ENCODE measurements around the gene NDUFB2. TPM values are rescaled to one million over a fixed set of nuclear protein-coding genes. Genes with fewer than 3 reads are reported as not detected.
A peak's percentile ranks its signal among the peaks of the same experiment; 100 is the strongest.
"Not testable (repeated sequence)": the region's sequence is repeated elsewhere in the genome, so short reads cannot be mapped to it uniquely, and the experiment has no call there.

NDUFB2 gene
- total RNA-seq, 2 experiments from 2014 or later: 213 to 221 TPM

DNA sequence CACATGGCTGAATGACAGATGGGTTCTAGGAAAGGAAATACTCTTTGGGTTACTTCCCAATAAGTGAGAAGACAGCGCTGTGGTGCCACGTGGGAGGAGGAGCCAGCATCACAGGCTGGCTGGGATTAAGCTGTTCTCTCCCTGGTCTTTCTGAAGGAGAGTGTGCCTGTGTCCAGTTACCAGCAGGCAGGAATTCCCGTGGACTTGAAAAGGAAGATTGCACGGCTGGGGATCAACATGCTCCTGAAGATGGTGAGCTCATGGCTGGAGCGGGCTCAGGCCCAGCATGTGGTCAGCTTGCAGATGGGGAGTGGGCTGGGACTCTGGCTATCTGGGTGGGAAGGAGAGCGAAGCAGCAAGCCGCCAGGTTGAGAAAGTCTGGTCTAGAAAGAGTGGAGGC lies 15.6 kb upstream of the NDUFB2 start:
- peaks cover 3% of the 10 kb centered on the region for H3K4me1 Mint-ChIP-seq (ENCODE audit: low read depth)
- peaks cover 47% of the 10 kb centered on the region for H3K36me3 Mint-ChIP-seq (ENCODE audit: low read depth)
- ATAC-seq (no peak), DNase-seq (no peak)
- no peak overlapping the region for H3K4me3 Mint-ChIP-seq
- H3K27ac Mint-ChIP-seq: no peak overlapping the region
- H3K27me3 Mint-ChIP-seq (ENCODE audit: low read depth): no peaks in the 10 kb centered on the region
- CTCF ChIA-PET: no interaction called here
- POLR2A ChIA-PET: no interaction called here
- H3K9me3 Mint-ChIP-seq (ENCODE audit: insufficient read depth): no peaks in the 10 kb centered on the region

GRCh38 chr7:140681766-140682165 lies 14.7 kb upstream of the NDUFB2 start:
- H3K4me3 Mint-ChIP-seq: no peak overlapping the region
- peaks cover 48% of the 10 kb centered on the region for H3K36me3 Mint-ChIP-seq (ENCODE audit: low read depth)
- DNase-seq (no peak), ATAC-seq (no peak)
- no peak overlapping the region for H3K27ac Mint-ChIP-seq
- H3K27me3 Mint-ChIP-seq (ENCODE audit: low read depth): no peaks in the 10 kb centered on the region
- POLR2A ChIA-PET: no interaction called here
- CTCF ChIA-PET: no interaction called here
- H3K4me1 Mint-ChIP-seq (ENCODE audit: low read depth): no peaks in the 10 kb centered on the region
- H3K9me3 Mint-ChIP-seq (ENCODE audit: insufficient read depth): no peaks in the 10 kb centered on the region

DNA sequence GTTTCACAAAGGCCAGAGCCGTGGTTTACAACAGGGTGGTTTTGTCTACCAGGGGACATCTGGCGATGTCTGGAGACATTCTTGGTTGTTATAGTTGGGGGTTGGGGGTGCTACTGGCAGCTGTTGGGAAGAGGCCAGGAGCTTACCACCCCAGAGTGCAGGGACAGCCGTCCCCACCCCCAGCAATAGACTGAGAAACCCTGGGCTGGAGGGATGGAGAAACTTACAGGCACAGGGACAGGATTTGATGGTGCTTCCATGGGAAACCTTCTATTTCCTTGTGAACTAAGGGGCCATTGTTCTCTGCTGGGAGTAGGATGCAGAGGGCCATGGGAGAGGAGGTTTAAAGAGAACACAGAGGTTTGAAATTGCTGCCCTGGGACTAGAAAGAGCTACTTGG lies 12.9 kb upstream of the NDUFB2 start:
- DNase-seq (no peak), ATAC-seq (no peak)
- H3K27me3 Mint-ChIP-seq (ENCODE audit: low read depth): no peaks in the 10 kb centered on the region
- peaks cover 46% of the 10 kb centered on the region for H3K36me3 Mint-ChIP-seq (ENCODE audit: low read depth)
- ChIA-PET CTCF (no interaction called here), POLR2A (no interaction called here)
- no peak overlapping the region for H3K27ac Mint-ChIP-seq
- H3K4me3 Mint-ChIP-seq: no peak overlapping the region
- H3K4me1 Mint-ChIP-seq (ENCODE audit: low read depth): no peaks in the 10 kb centered on the region
- H3K9me3 Mint-ChIP-seq (ENCODE audit: insufficient read depth): no peaks in the 10 kb centered on the region

DNA sequence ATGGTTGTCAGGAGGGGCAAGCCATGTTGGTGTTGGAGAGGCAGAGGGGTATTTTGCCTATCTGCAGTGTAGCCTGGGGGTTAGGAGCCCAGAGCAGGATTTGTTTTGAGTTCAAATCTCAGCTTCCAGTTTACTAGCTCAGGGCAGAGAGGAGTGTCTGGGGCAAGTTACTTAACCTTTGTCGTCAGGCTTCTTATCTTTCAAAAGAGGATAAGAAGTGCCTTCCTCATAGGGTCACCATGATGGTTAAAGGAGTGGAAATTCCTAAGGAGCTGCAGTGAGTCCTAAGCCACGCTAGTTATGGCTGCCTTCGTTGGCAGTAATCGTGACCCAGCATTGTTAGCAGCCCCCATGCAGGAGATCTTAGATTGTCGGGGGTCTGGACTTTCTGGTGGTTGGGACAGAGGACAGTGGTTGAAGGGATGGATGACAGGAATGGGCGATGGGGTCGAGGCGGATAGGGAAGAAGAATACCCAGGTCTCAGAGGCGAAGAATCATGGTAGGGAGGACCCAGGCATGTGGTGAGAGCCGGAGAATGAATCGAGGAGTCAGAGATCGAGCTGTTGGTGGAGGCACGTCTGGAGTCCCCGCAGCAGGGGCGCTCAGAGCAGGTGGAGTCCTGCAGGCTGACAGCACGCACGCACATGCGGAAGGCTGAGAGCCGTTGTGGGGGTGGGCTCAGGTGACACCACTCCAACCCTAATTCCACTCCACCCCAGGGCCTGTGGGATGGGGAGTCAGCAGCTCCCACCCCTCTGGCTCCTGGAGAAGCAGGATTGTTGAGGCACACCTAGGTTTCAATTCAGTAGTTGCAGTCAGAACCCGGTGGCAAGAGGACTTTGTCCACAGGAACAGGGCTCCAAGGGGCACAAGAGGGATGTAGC lies 12.2 kb upstream of the NDUFB2 start:
- Mint-ChIP-seq H3K27ac (no peak overlapping the region), H3K4me3 (no peak overlapping the region), H3K27me3 (ENCODE audit: low read depth) (no peaks in the 10 kb centered on the region), H3K36me3 (ENCODE audit: low read depth) (peaks cover 42% of the 10 kb centered on the region), H3K9me3 (ENCODE audit: insufficient read depth) (no peaks in the 10 kb centered on the region), H3K4me1 (ENCODE audit: low read depth) (no peaks in the 10 kb centered on the region)
- ChIA-PET POLR2A (no interaction called here), CTCF (interaction anchor here (1.5 kb wide), 1 partner anchor 32 kb away, joined by 4 read pairs; no protein-coding TSS in a partner anchor)
- ATAC-seq (no peak), DNase-seq (no peak)

DNA sequence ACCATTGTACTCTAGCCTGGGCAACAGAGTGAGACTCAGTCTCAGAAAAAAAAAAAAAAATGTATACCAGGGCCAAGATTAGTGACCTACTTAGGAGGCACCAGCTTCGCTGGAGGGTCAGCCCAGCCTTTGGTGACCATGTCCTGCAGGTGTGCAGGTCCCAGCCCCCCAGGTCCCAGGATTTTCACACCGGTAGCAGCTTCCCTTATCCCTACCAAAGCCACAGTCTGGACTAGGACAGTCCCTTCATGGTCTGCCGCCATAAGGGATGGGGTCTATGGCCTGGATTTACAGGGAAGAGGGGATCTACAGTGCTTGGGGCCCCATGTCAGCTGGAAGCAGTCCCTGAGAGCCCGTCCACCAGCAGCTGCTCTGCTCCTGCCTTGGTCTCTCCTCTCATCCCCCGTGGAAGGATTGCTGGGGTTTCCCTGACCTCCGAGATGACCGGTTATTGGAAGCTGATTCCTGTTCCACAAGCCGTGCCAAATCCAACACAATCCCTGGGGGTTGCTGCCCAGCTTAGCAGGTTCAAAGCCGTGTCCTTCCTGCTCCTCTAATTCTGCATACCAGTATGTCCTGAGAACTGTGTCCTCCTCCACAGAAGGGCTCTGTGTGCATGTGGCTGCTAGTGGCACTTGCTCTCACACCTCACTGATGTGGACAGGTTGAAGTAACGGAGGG lies 11.0 kb upstream of the NDUFB2 start:
- peaks cover 34% of the 10 kb centered on the region for H3K36me3 Mint-ChIP-seq (ENCODE audit: low read depth)
- peak; percentile 14 for DNase-seq
- ChIA-PET POLR2A (no interaction called here), CTCF (interaction anchor here (1.1 to 1.5 kb wide), 2 partner anchors 9 to 33 kb away, joined by 3 to 4 read pairs; no protein-coding TSS in a partner anchor)
- no peak overlapping the region for H3K27ac Mint-ChIP-seq
- no peaks in the 10 kb centered on the region for H3K27me3 Mint-ChIP-seq (ENCODE audit: low read depth)
- no peak overlapping the region for H3K4me3 Mint-ChIP-seq
- H3K9me3 Mint-ChIP-seq (ENCODE audit: insufficient read depth): no peaks in the 10 kb centered on the region
- H3K4me1 Mint-ChIP-seq (ENCODE audit: low read depth): no peaks in the 10 kb centered on the region
- no peak for ATAC-seq

DNA sequence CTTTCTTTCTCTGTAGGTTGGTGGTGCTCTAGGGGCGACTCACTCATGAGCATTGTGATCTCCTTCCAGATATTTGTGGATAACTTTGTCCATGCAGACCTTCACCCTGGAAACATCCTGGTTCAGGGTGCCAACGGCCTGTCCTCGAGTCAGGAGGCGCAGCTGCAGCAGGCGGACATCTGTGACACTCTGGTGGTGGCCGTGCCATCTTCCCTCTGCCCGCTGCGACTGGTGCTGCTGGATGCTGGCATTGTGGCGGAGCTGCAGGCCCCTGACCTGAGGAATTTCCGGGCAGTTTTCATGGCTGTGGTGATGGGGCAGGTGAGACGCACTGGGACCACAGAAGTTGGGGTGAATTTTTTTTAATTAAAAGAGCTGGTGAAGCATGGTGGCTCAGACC lies 9.6 kb upstream of the NDUFB2 start:
- ChIA-PET CTCF (no interaction called here), POLR2A (no interaction called here)
- Mint-ChIP-seq H3K4me1 (ENCODE audit: low read depth) (no peaks in the 10 kb centered on the region), H3K9me3 (ENCODE audit: insufficient read depth) (no peaks in the 10 kb centered on the region), H3K4me3 (no peak overlapping the region), H3K27ac (no peak overlapping the region), H3K27me3 (ENCODE audit: low read depth) (no peaks in the 10 kb centered on the region), H3K36me3 (ENCODE audit: low read depth) (peaks cover 36% of the 10 kb centered on the region)
- DNase-seq (peak; percentile 12), ATAC-seq (no peak)

- no peak overlapping the region for H3K27ac Mint-ChIP-seq
- POLR2A ChIA-PET: interaction anchor here (1.0 kb wide), 1 partner anchor 11 kb away, joined by 3 read pairs; no protein-coding TSS in a partner anchor
- ATAC-seq: no peak
Measured at GRCh38 chr7:140688341-140688740, 8.2 kb upstream of the NDUFB2 start.

DNA sequence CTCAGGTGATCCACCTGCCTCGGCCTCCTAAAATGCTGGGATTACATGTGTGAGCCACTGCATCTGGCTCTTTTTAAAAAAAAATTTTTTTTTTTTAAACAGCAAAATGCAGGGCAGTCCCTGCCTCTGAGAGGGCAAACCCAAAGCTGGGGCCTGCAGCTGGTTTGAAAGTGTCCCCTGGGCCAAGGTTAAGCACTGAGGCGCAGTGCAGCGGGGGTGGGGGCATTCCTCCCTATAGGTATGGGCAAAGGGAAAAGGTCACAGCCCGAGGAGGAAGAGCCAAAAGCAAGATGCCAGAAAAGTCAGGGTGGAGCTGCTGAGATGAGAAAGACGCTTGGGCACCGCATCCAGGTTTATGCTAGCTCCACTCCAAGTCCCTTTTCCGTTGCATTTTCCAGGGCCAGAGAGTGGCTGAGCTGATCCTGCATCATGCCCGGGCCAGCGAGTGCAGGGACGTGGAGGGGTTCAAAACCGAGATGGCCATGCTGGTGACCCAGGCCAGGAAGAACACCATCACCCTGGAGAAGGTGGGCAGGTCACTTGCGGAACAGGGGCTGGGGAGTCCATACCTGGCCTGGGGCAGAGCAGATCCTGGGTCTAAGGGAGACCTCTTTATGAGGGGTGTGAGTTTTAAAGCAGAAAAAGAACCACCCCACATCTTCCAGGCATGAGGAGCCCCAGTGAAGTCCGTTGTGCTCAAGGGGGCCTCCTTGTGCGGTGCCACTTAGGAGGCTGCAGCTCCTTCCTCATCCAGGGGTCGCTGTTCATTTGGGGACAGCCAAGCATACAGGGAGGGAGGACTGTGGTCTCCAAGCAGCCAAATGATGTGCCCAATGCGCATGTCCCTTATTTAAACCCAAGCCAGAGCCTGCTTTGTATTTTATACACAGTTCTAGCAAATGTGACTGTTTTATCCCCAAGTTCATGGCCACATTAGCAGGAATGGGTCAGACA lies 7.0 kb upstream of the NDUFB2 start:
- DNase-seq (no peak), ATAC-seq (no peak)
- no peaks in the 10 kb centered on the region for H3K9me3 Mint-ChIP-seq (ENCODE audit: insufficient read depth)
- ChIA-PET POLR2A (no interaction called here), CTCF (no interaction called here)
- no peaks in the 10 kb centered on the region for H3K27me3 Mint-ChIP-seq (ENCODE audit: low read depth)
- H3K4me3 Mint-ChIP-seq: no peak overlapping the region
- peaks cover 26% of the 10 kb centered on the region for H3K36me3 Mint-ChIP-seq (ENCODE audit: low read depth)
- no peak overlapping the region for H3K27ac Mint-ChIP-seq
- no peaks in the 10 kb centered on the region for H3K4me1 Mint-ChIP-seq (ENCODE audit: low read depth)

More at GRCh38 chr7:140688341-140688740, 8.2 kb upstream of the NDUFB2 start:
- H3K27me3 Mint-ChIP-seq (ENCODE audit: low read depth): no peaks in the 10 kb centered on the region
- H3K36me3 Mint-ChIP-seq (ENCODE audit: low read depth): peaks cover 34% of the 10 kb centered on the region
- H3K9me3 Mint-ChIP-seq (ENCODE audit: insufficient read depth): no peaks in the 10 kb centered on the region
- no peak overlapping the region for H3K4me3 Mint-ChIP-seq
- CTCF ChIA-PET: no interaction called here
- peak; percentile 11 for DNase-seq
- H3K4me1 Mint-ChIP-seq (ENCODE audit: low read depth): no peaks in the 10 kb centered on the region

GRCh38 chr7:140691376-140692045 lies 5.0 kb upstream of the NDUFB2 start:
- ChIA-PET POLR2A (no interaction called here), CTCF (interaction anchor here (1.6 kb wide), 1 partner anchor 23 kb away, joined by 4 read pairs; no protein-coding TSS in a partner anchor)
- Mint-ChIP-seq H3K27me3 (ENCODE audit: low read depth) (no peaks in the 10 kb centered on the region), H3K27ac (peak overlapping the region; percentile 43), H3K36me3 (ENCODE audit: low read depth) (peaks cover 25% of the 10 kb centered on the region), H3K4me1 (ENCODE audit: low read depth) (peaks cover 8% of the 10 kb centered on the region), H3K9me3 (ENCODE audit: insufficient read depth) (no peaks in the 10 kb centered on the region), H3K4me3 (no peak overlapping the region)
- DNase-seq (no peak), ATAC-seq (no peak)

- not testable (repeated sequence) for H3K27ac Mint-ChIP-seq; H3K27me3 Mint-ChIP-seq (ENCODE audit: low read depth); ATAC-seq; H3K9me3 Mint-ChIP-seq (ENCODE audit: insufficient read depth); DNase-seq; H3K4me3 Mint-ChIP-seq
- CTCF ChIA-PET: interaction anchor here (1.1 to 1.6 kb wide), 3 partner anchors 19 to 321 kb away, joined by 3 to 4 read pairs (median 3); partner anchors contain the start of gene MRPS33
- POLR2A ChIA-PET: interaction anchor here (0.9 kb wide), 1 partner anchor 20 kb away, joined by 3 read pairs; no protein-coding TSS in a partner anchor
- Mint-ChIP-seq H3K4me1 (ENCODE audit: low read depth) (peaks cover 20% of the 10 kb centered on the region), H3K36me3 (ENCODE audit: low read depth) (peaks cover 27% of the 10 kb centered on the region)
Measured at GRCh38 chr7:140693849-140694248, 2.7 kb upstream of the NDUFB2 start.

- ATAC-seq: no peak
- Mint-ChIP-seq H3K9me3 (ENCODE audit: insufficient read depth) (no peaks in the 10 kb centered on the region), H3K27me3 (ENCODE audit: low read depth) (no peaks in the 10 kb centered on the region), H3K36me3 (ENCODE audit: low read depth) (peaks cover 31% of the 10 kb centered on the region), H3K27ac (no peak overlapping the region), H3K4me1 (ENCODE audit: low read depth) (peaks cover 25% of the 10 kb centered on the region), H3K4me3 (no peak overlapping the region)
- no peak for DNase-seq
- CTCF ChIA-PET: interaction anchor here (1.6 kb wide), 1 partner anchor 21 kb away, joined by 4 read pairs; no protein-coding TSS in a partner anchor
- POLR2A ChIA-PET: interaction anchor here (0.9 kb wide), 1 partner anchor 20 kb away, joined by 3 read pairs; no protein-coding TSS in a partner anchor
Measured at GRCh38 chr7:140694592-140694991, 1.9 kb upstream of the NDUFB2 start.

All from activated CD8-positive, alpha-beta T cell treated with anti-CD3 and anti-CD28 coated beads, Interleukin-2, amount 10 ng/mL, durations not matched to agents 7 days and 5 days (primary cell).